Measurements from ENCODE around the gene SH3RF2.

The SH3RF2 gene

GRCh38 chr5:146040527-146040926 lies 104.1 kb downstream of the SH3RF2 start:
- TF ChIP-seq, protein P1, sequence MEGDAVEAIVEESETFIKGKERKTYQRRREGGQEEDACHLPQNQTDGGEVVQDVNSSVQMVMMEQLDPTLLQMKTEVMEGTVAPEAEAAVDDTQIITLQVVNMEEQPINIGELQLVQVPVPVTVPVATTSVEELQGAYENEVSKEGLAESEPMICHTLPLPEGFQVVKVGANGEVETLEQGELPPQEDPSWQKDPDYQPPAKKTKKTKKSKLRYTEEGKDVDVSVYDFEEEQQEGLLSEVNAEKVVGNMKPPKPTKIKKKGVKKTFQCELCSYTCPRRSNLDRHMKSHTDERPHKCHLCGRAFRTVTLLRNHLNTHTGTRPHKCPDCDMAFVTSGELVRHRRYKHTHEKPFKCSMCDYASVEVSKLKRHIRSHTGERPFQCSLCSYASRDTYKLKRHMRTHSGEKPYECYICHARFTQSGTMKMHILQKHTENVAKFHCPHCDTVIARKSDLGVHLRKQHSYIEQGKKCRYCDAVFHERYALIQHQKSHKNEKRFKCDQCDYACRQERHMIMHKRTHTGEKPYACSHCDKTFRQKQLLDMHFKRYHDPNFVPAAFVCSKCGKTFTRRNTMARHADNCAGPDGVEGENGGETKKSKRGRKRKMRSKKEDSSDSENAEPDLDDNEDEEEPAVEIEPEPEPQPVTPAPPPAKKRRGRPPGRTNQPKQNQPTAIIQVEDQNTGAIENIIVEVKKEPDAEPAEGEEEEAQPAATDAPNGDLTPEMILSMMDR (IDR thresholded peaks at IDR 0.05): no peak
- Histone ChIP-seq H3K27ac (no peak overlapping the region), H3K4me3 (no peak overlapping the region)
- DNase-seq (ENCODE audit: low spot score): no peak

GRCh38 chr5:146041180-146041789 lies 104.9 kb downstream of the SH3RF2 start:
- DNase-seq (ENCODE audit: low spot score): no peak
- no peak overlapping the region for H3K4me3 ChIP-seq
- TF ChIP-seq, protein P1 (IDR thresholded peaks at IDR 0.05): no peak
- no peak overlapping the region for H3K27ac ChIP-seq

DNA sequence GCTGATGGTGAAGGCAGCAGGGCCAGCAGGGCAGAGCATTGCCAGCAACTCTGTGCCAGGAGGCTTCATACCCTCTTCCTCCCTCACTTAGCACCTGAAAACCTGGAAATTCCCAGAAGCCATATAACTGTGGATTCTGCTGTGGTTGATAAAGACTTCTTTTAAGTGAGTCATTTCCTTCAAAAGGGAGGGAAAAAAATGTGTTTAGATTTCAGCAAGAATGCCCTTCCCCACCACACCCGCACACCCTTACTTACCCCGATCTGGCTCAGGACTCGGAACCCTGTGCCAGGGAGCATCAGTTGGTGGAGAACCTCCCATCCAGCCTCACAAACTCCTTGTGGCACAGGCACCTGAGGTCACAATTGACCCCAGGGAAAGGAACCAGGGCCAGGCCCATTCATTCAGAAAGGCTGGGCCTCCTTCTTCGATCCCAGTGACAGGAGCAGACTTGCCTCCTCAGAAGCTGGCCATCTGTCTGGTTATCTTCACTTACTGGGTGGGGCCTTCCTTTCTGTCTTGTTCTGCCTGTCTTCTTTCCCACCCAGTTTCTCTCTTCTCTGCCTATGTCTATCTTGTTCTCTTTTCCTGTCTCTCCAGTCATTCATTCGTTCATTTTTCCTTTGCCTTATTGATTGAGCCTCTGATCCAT lies 106.4 kb downstream of the SH3RF2 start:
- DNase-seq (ENCODE audit: low spot score): no peak
- no peak overlapping the region for H3K4me3 ChIP-seq
- no peak overlapping the region for H3K27ac ChIP-seq
- TF ChIP-seq, protein P1 (IDR thresholded peaks at IDR 0.05): no peak

DNA sequence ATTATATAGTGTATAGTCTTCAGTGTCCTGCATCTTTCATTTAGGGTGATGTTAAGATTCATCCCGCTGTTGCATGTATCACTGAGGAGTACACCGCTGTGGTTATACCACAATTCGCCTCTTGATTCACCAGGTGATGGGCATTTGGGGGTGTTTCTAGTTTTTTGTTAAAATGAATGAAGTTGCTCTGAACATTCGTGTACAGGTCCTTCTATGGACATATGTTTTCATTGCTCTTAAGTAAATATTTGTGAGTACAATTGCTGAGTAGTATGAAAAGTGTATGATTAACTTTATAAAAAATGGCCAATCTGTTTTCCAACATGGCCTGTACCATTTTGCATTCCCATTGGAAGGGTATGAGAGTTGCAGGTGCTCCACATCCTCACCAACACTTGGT lies 107.3 kb downstream of the SH3RF2 start:
- TF ChIP-seq, protein P1 (IDR thresholded peaks at IDR 0.05): no peak
- no peak overlapping the region for H3K4me3 ChIP-seq
- no peak overlapping the region for H3K27ac ChIP-seq
- no peak for DNase-seq (ENCODE audit: low spot score)

DNA sequence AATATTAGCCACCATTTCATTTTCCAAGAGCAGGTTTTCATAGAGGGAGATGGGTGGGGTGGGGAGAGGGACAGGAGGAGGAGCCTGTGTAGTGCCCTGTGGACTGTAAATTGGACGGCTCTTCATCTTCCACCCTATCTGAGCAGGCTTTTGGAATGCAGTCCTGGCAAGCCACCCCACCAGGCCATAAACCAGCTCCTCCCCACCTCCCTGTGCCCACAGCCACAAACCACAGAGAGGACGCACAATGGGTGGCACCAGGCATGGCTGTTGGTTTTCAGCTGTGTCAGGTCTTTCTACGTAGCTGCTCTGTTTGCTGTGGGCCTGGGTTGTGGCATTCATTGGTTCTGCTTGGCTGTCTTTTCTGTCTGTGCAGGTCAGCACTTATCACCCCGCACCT lies 111.0 kb downstream of the SH3RF2 start:
- no peak for DNase-seq (ENCODE audit: low spot score)
- no peak overlapping the region for H3K4me3 ChIP-seq
- TF ChIP-seq, protein P1 (IDR thresholded peaks at IDR 0.05): no peak
- H3K27ac ChIP-seq: no peak overlapping the region

DNA sequence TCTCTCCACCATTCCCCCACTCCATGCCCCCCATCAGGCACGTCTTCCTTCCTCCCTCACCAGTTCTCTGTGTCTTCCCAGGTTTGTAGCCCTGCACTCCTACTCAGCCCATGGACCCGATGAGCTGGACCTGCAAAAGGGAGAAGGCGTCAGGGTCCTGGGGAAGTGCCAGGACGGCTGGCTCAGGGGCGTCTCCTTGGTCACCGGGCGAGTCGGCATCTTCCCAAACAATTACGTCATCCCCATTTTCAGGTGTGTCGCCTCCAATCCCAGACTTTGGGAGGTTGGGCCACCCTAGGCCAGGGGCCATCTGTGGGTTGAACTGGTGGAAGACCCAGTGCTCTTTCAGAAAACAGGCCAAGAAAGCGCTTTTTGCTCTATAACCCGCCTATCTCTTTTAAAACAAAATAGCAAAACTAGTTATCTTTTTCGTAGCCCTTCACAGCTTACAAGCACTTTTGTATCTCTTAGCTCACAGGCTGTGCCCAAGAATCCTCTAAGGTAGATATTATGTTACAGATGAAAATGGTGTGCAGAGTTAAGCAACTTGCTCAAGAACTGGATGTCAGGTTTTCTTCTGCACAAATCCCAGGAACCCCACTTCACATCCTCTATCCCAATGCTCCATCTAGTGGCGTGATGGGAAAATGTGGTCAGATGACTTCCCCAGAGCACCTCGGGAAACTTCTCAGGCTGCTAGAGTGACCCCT lies 112.8 kb downstream of the SH3RF2 start:
- no peak overlapping the region for H3K27ac ChIP-seq
- H3K4me3 ChIP-seq: no peak overlapping the region
- no peak for DNase-seq (ENCODE audit: low spot score)
- TF ChIP-seq, protein P1 (IDR thresholded peaks at IDR 0.05): peak; percentile 59

DNA sequence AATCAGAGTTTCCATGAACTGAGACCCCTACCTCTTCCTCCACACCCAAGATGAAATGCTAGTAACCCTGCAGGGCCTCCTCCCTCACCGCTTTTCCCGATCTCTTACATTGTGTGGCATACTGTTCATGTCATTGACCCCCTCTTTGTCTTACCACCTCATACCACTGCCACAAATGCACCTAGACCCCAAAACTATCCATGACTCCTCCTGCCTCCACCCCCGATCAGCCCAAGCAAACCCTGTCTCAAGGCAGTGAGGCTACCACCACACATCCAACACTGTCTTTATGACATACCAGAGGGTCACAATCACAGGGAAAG lies 113.3 kb downstream of the SH3RF2 start:
- Histone ChIP-seq H3K27ac (no peak overlapping the region), H3K4me3 (no peak overlapping the region)
- TF ChIP-seq, protein P1 (IDR thresholded peaks at IDR 0.05): no peak
- no peak for DNase-seq (ENCODE audit: low spot score)
